Stimulated activated CD4-positive, alpha-beta T cell treated with anti-CD3 and anti-CD28 coated beads, Interleukin-4, amount 100 ng/mL, for 1 hour (primary cell): ENCODE measurements around the gene FAM241B.

ENCODE experiments used
- DNase-seq: peaks from one replicate; pipeline ENCODE4 v3.0.0-alpha.2; 2020

FAM241B gene

DNA sequence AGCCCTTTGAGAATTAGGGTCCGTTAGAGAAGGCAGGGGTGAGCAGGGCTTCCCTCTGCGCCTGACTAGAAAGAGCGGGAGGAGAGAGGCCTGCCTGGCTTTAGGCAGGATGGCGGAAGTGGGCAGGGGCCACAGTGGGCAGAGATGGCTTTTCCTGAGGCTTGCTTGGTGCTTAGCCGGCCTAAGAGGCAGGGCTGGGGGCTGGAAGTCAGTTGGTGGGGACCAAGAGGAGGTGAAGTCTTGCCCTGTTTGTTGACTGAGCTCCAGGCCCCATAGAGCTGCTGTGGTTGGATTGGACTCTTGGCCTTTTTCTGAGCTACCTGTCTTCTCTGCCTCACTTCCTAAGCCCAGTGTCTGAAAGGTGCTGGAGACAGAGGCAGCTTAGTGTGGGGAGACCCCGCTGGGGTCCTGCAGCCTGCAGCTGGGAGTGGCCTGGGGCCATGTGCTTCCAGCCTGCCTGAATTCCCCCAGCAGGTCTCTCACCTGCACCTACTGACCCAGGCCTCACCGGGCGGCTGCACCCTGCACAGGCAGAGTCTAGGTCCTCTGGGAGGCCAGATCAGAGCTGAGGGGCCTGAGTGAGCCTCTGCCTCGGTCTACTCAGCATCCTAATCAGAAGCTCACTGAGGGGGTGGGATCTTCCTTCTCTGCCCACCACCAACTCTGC lies 4.8 kb downstream of the FAM241B start:
- no peak for DNase-seq

DNA sequence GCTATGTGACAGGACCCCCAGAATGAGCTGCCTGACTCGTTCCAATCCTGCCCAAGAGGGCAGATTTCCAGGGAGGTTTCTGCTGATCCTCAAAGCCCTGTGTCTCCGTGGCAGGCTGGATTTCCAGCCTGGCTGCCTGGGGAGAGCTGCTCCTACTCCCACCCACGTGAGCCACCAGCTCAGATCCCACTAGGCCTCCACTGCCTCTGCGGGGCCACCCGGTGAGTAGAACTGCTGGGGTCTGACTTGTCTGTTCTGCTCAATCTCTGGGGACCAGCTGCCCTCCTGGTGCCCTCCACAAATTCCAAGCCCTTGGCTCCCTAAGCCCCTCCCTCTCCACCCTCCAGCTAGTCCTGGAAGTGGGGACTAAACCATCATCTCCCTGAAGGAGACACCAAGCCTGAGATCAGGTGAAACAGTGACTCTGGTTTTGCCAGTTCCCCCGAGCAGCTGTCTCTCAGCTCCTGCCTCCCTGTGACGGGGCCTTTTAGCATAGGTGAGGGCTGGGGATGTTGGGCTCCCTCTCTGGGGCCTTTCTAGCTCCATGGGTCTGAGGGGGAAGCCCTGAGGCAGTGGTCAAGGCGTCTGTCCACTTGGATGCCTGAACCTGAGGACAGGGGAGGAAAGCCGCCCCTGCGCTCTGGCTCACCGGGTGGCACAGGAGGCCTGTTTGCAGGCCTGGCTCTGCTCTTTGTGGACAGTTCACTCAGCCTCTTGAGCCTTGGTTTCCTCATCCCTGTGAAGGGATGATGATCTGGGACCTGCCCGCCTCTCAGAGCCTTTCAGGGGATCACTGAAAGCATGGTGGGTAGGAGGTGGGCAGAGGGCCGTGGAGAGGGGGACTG lies 5.6 kb downstream of the FAM241B start:
- no peak for DNase-seq

DNA sequence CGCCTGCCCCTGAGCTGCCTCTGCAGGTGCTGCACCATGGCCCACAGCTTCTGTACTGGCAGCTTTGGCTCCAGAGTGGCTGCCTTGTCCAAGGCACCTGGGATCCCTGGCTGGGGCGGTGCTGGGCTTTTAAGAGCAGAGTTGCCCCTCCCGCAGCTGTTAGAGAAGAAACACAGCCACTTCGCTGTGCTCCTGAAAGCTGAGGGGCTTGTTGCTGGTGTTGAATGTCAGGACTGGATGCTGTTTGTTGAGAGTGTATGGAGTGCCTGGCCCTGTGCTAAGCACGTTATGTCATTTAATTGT lies 6.2 kb downstream of the FAM241B start:
- DNase-seq: no peak

DNA sequence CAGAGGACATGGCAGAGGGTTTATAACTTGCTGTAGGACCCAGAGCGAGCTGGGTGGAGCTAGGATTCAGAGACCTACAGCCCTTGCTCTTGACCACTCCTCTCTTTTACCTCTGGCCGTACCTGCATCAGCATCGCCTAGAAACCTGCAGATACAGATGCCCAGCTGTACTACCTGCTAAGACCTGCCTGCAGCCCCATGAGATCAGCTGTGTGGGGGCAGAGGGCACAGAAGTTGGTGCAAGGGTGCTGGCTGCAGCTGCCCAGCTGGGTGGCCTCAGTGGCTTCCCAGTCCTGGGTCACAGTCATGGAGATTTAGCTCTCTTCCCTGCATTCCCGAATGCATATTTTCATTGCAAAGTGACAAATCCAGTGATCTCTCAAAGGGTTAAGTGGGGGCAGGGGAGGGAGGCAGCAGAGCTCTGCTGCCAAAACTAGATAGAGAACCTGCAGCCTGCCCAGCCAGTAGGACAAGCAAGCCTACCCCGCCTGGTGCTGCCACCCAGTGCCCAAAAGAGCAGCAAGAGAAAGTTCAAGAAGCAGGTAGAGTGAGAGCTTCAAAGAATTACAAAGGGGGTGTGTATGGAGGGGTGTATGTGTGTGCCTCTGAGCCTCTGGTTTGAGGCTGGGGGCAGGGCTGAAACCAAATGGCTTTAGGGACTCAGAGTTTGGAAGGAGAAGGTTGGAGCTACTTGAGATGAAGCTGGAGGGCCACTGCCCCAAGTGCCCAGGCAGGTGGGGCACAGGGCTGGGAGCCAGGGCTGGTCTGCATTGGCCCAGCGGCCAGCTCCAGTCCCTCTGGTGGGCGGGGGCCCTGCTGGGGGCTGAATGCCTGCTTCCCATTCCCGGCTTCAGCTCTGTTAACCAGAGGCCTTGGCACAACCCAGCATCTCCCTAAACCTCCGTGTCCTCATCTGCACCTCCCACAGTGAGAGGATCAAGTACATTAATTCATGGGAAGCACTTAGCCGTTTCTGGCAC lies 6.9 kb downstream of the FAM241B start:
- DNase-seq: no peak

DNA sequence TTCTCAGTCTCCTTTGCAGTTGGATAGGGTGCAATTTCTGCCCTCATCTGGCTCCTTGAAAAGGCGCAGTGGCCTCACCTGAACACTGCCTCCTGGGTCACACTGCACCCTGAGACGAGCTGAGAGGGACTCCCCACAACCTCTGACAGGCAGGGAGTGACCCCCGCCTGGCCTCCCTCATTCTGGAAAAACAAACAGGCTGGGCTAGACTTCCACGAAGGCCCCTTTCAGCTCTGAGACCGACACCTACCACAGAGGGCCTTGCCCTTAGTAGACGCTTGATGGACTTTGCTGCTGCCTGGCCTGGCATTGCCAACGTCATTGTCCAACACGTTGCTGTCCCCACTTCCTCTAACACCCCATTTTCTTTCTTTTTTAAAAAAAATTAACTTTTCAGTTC lies 8.6 kb downstream of the FAM241B start:
- DNase-seq: no peak

DNA sequence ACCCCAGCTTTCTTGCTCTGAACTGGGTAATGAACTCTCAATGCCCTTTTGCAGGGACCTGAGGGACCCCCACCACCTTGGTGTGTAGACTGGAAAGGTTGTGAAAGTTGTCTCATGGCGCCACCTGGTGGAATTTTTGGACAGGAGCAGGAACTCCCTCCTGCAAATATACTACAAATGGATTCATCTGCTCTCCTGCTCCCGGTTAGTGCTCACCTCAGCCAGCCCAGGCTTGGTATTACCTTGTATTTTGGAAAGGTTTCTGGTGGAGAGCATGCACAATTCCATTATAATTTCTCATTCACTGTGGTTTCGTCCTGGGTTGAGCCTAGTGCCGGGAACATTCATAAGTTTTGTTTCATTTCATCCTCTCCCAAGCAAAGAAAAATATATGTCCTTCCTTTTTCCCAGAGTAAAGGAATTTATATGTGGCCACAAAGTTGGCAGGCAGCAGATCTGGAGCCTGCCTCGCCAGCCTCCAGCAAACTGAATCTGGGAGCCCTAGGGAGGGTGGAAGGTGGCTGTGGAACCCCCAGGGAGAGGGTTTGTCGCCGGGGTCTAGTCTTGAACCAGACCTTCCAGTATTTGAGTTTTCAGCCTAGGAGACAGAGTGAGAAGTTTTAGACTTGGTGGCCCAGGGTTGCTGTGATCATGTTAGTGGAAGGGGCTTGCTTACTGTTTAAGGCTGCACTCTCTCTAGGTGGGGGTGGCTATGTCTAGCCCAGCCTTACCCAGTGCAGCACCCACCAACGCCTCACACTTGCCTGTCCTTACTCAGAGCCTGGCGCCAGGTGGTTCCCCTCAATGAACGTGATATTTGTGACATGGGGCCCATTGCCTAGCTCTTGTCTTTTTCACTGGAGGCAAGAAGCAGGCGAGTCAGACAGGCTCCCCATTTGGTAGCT lies 9.5 kb downstream of the FAM241B start:
- DNase-seq: peak; percentile 65

DNA sequence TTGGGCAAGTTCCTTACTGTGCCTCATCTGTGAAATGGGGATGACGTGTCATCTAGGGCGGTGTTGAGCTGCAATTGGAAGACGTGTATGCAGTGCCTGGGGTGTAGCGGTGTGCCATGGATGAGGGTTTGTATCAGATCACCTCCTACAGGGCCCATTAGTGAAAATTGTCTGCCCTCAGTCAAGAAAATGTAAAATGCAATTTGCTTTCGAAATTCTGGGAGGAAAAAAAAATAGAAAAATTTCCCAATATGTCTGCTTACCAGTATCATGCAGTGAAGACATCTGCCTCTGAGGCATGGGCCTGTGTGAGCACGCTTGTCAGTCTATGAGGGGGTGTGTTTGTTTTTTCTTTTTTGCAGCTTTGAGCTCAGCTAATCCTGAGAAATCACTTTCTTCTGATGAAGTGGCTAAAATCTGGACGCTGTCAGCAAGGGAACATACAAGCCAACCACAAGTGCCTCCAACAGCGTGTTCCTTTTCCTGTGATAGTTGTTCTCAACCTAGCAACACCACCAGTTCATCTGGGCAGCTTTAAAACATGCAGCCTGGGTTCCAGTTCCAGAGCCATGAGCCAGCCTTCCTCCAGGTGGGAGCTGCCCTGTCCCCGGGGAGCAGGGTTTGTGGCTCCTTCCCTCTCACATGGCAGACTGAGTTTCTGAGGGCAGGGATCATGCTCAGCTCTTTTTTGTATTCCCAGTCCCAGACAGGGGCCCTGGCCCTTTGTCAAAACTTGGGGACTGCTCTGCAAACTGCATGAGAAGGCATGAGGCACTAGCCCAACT lies 10.3 kb downstream of the FAM241B start:
- no peak for DNase-seq

DNA sequence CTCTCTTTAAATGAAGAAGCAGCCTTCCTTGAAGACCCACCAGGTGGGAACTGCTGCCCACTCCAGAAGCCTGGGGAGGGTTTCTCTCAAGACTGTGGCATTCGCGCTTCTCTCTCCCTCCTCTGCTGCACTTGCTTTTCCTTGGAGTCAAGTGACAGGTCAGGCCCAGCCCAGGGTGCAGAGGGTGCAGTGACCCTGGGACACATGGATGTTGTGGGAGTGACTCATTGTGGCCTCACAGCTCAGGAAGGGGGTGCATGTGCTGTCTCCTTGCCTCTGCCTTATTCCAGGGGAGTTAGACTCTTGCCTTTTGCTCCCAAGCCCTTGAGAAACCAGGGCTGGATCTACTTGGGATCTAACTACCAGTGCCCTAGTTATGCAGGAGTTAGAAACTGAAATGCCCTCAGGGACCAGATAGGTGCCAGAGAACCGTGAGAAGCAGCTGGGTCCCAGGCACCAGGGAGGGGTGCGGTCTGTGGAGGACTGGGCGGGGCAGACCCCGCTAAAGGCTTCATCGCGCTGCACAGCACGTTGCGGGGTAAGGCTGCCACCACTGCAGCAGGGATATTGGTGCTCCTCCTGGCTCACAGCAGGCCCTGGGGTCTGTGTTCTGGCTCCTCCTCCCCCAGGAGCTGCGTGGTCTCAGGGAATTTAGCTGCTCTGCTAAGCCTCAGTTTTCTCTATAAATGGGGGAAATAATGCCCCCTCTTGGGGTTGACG lies 11.4 kb downstream of the FAM241B start:
- no peak for DNase-seq

DNA sequence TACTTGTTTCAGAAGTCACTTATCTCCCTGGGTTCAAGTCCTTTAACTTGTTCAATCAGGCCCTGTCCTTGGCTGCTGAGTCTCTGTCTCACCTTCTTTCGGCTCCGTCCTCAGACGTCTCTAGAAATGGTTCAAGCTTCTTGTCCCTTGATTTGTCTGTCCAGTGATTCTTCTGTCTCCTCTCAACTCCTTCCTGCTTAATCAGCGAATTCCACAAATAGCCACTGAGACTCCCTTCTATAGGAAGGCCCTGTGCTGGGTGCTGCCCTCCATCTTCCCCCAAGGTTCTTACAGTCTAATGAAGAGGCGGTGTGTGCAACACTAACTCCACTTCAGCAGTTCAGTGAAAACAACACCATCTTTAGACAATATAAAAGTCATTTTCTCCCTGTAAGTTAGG lies 12.7 kb downstream of the FAM241B start:
- no peak for DNase-seq

DNA sequence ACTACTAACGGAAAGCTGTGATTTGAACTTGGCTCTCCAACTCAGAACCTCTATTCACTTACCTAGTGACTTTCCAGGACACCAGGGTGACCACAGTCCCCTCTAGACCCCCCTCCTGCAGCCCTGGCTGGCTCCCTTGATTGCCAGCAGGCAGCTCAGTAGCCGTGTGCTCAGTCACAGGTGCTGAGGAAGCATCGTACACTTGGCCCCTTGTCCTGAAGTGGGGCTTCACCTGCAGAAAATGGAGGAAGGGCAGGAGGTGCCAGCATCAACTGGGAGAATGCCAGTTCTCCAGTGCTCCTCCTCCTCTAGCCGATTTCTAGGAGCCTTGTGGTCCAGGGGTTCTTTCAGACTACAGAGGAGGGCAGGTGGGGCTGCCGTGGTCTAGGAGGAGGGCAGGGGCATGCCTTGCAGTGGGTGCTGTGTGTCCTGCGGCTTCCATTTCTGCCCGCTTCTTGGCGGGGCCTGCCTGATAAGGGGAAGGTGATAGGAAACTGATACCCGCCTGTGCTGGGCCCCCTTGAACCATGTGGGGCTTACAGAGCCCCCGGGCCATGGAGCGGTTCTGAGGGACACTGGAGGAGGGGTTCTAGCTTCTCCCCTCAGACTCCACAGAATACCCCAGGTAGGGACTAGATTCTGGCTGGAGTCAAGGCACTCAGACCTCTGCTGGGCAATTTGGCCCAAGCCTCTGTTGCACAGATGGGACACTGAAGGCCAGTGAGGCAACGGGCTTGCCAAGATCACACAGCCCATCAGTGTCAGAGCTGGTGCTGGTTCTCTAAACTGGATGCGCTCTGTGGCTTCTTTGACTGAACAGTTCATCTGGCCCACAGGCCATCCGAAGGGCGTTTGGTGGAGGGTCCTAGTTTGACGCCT lies 14.0 kb downstream of the FAM241B start:
- DNase-seq: no peak

DNA sequence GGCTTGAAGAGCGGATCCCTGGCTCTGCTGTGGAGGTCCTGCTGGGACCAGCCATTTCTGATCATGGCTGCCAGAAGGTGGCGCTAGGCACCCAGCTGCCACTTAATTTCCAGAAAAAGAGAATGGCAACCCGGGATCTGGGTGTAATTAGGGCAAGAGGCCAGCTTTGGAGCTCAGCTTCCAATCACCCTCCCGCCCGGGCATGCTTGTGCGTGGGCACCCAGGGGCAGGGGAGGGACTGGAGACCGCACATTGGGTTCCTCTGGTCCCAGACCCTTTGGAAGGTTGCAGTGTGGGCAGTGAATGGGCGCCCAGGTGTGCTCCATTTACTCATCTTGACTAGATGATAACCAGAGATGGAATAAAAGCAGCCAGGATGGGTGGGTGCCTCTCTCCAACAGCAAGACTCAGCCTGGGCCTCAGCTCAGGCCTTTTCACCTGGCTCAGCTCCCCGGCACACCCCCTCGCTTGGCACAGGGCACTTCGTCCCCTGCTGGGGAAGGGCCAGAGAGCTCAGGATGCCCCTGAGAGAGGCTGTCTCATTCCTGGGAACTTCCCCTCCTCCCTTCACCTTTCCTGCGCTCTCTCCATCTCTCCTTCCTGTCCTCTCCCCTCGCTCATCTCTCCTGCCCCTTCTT lies 14.7 kb downstream of the FAM241B start:
- peak; percentile 32 for DNase-seq

DNA sequence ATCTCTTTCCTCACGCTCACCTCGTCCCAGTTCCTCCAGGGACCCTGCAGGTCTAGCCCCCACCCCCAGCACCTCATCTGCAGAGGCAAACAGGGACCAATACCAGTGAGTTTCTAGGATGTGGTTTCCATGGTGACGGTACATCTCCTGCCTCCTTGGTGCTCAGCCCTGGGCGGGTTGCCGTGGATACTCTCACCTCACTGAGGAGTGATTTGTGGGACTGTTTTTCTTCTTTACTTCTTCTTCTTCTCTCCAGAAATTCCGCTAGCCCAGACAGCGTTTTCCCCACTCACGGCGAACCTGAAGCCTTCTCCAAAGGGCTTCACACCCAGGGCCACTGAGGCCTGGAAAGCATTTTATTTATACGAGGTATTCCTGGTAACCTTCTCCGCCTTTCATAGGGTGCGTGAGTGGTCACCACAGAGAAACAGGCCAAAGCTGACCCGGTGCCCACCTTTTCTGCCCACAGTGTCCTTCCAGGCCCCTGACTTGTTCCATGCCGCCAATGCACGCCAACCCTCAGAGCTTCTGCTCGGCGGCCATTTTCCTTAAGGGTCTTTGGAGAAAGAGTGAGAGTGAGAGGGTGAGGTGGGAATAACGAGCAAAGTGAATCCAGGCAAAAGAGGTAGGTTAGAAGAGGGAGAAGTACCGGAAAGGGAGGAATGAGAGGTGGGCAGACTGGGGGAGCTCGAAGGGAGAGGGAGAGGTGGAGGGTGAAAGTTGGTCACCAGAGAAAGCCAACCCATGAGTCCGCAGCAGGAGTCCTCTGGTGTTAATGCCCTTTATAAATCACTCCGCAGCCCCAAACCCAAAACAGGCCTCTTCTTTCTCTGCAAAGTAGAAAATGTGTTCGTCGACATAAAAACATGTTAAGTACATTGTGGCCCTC lies 15.5 kb downstream of the FAM241B start:
- DNase-seq: no peak

DNA sequence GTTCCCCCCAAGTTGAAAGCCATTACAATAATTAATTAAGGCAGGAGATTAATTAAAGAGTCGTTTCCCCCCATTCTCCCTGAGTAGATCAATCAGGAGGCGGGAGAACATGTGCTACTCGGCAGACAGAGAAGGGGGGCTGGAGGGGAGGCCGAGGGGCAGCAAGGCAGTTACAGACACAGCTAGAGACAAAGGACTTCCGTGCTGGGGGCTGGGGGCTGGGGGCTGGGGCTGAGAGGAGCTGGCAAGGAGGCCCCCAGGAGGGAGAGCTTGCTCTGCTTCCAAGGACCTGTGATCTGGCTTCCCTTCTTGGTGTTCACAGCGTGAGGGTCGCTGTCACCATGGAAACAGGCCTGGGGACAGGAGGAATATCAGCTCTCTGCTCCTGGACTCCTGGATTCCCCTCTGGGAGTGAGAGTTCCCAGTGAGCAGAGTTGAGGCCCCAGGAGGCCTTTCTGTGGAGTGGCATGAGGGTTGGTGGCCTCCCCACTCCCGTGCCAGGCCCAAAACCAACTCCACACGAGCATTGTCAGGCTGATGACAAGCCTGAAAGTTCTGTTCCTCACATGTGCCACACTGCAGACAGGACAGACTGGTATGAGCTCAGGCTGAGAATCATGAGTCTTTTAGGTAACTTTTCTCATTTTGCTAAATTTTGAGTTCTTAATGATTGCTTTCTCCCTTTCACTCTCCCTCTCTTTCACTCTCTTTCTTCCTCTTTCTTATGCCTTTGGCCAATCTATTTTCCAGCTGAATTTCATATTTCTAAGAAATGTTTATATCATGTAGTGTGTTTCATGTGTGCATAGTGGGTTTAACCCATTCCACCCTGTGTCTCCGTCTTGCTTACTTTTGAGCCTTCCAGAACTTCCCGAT lies 16.4 kb downstream of the FAM241B start:
- no peak for DNase-seq

DNA sequence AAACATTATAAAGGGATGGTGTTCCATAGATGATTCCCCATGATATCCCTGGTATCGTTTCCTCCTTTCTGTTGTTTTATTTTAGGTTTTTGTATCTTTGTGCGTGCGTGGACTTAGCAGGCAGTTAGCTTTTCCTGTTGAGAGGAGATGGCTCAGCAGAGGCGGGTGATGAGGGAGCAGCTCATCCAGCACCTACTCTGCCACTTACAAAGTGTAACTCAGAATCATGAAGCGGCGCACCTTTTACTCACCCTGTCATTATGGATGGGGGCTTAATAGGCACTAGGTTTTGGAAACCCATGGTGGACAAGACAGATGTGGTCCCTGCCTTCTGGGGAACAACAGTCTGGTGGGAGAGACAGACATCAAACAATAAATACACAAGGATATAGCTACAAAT lies 17.1 kb downstream of the FAM241B start:
- DNase-seq: no peak

DNA sequence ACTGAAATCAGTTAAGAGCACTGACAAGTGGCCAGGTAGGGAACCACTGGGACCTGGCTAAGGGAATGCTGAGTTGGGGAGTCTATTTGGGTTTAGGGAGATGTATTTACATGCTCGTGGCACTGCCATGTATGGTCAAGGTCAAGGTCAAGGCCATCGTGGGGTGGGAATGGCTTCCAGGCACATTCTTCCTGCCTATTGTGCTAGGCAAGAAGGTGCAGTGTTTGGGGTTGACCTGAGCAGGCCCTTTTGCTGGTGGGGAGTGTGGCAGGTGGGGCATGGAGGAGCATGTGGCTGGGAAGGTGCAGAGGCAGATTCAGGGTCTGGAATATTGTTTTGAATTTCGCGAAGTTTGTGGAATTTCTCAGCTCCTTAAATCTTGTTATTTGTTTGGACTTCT lies 17.8 kb downstream of the FAM241B start:
- no peak for DNase-seq

DNA sequence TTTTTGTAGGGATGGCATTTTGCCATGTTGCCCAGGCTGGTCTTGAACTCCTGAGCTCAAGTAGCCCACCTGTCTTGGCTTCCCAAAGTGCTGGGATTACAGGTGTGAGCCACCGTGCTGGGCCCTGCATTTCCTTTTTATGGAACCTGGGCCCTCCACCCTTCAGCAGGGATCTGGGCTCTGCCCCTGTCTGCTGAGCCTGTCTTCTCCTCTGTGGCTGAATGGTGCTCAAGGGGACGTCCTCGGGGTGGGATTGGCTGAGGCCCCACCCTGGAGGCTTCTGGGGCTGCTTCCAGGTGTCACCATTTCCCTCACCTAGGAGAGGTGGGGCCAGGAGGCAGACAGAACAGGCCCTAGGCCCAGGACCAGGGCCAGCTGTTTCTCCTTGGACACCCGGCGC lies 18.4 kb downstream of the FAM241B start:
- DNase-seq: no peak
